WTC11 (cell line): ENCODE results near the gene SMAD6. TPM values are rescaled to one million over a fixed set of nuclear protein-coding genes. Genes with fewer than 3 reads are reported as not detected.

ENCODE experiments used
- ATAC-seq: fragments of 200-7000 bp; cut with Tn5 transposase; 2 replicates; pipeline ENCODE4 v1.10.0; 2021; ENCODE audit warnings: mild to moderate bottlenecking, moderate library complexity
- CTCF ChIA-PET: fragments of 300-600 bp; sonication (Branson Sonifier 250); formaldehyde crosslinking; loops from one replicate; lab custom pipeline; 2021; ENCODE audit warnings: antibody characterized with exemption; lab: Charles Lee
- POLR2A ChIA-PET: fragments of 350-600 bp; sonication (Branson Sonifier 250); formaldehyde crosslinking; loops from one replicate; lab custom pipeline; 2021; ENCODE audit warnings: antibody characterized with exemption; lab: Charles Lee
- DNase-seq: peaks from one replicate; pipeline ENCODE4 v3.0.0; 2021; ENCODE audit warnings: low spot score
- H3K27ac Mint-ChIP-seq: 2 replicates; pipeline ENCODE4 v1.8.0; 2021; ENCODE audit warnings: mixed read lengths
- H3K27me3 Mint-ChIP-seq: 2 replicates; pipeline ENCODE4 v1.8.0; 2021; ENCODE audit warnings: low read depth, mild to moderate bottlenecking, moderate library complexity, mixed read lengths
- H3K36me3 Mint-ChIP-seq: 2 replicates; pipeline ENCODE4 v1.8.0; 2021; ENCODE audit warnings: mixed read lengths
- H3K4me1 Mint-ChIP-seq: 2 replicates; pipeline ENCODE4 v1.8.0; 2022; ENCODE audit warnings: mixed read lengths
- H3K4me3 Mint-ChIP-seq: 2 replicates; pipeline ENCODE4 v1.8.0; 2021; ENCODE audit warnings: mild to moderate bottlenecking, moderate library complexity, mixed read lengths
- H3K9me3 Mint-ChIP-seq: 2 replicates; pipeline ENCODE4 v1.8.0; 2021; ENCODE audit warnings: mixed read lengths
- ATF1 ChIP-seq: sonication (generic); formaldehyde crosslinking; IDR thresholded peaks from 2 replicates; pipeline ENCODE4 v1.8.1; 2023; ENCODE audit warnings: mild to moderate bottlenecking, moderate library complexity, missing genetic modification reagents
- FOXJ3 ChIP-seq: sonication (generic); formaldehyde crosslinking; IDR thresholded peaks from 2 replicates; pipeline ENCODE4 v1.9.0; 2021; ENCODE audit warnings: missing genetic modification reagents, mild to moderate bottlenecking, borderline replicate concordance
- FOXK1 ChIP-seq: sonication (generic); formaldehyde crosslinking; IDR thresholded peaks from 2 replicates; pipeline ENCODE4 v1.8.0; 2022; ENCODE audit warnings: mild to moderate bottlenecking, moderate library complexity, missing genetic modification reagents
- FOXP1 ChIP-seq: sonication (generic); formaldehyde crosslinking; IDR thresholded peaks from 2 replicates; pipeline ENCODE4 v1.8.0; 2022; ENCODE audit warnings: missing genetic modification reagents, mild to moderate bottlenecking, moderate library complexity, borderline replicate concordance
- HMGA2 ChIP-seq: fragments of 250-450 bp; sonication (Bioruptor Pico); IDR thresholded peaks from 2 replicates; pipeline ENCODE4 v1.4.0; 2021; ENCODE audit warnings: mild to moderate bottlenecking, moderate library complexity
- JUN ChIP-seq: sonication (generic); formaldehyde crosslinking; IDR thresholded peaks from 2 replicates; pipeline ENCODE4 v1.8.0; 2023; ENCODE audit warnings: mild to moderate bottlenecking, missing genetic modification reagents
- MAX ChIP-seq: sonication (generic); formaldehyde crosslinking; IDR thresholded peaks from 2 replicates; pipeline ENCODE4 v1.8.0; 2022; ENCODE audit warnings: mild to moderate bottlenecking, missing genetic modification reagents
- NR3C1 ChIP-seq: sonication (generic); formaldehyde crosslinking; conservative IDR thresholded peaks from 2 replicates; pipeline ENCODE4 v1.8.1; 2023; ENCODE audit warnings: low read depth, mild to moderate bottlenecking, missing genetic modification reagents
- SMAD3 ChIP-seq: sonication (generic); formaldehyde crosslinking; IDR thresholded peaks from 2 replicates; pipeline ENCODE4 v1.8.0; 2022; ENCODE audit warnings: missing genetic modification reagents, mild to moderate bottlenecking, borderline replicate concordance
- SMAD4 ChIP-seq: sonication (generic); formaldehyde crosslinking; IDR thresholded peaks from 2 replicates; pipeline ENCODE4 v1.8.0; 2022; ENCODE audit warnings: mild to moderate bottlenecking, missing genetic modification reagents
- TCF7 ChIP-seq: sonication (generic); formaldehyde crosslinking; IDR thresholded peaks from 2 replicates; pipeline ENCODE4 v1.8.0; 2022; ENCODE audit warnings: mild to moderate bottlenecking, low read depth, missing genetic modification reagents, moderate library complexity
- TP53 ChIP-seq: sonication (generic); formaldehyde crosslinking; IDR thresholded peaks from 2 replicates; pipeline ENCODE4 v1.8.1; 2023; ENCODE audit warnings: mild to moderate bottlenecking, missing genetic modification reagents
- USF2 ChIP-seq: sonication (generic); formaldehyde crosslinking; IDR thresholded peaks from 2 replicates; pipeline ENCODE4 v1.8.1; 2023; ENCODE audit warnings: mild to moderate bottlenecking, missing genetic modification reagents, moderate library complexity
- ZNF121 ChIP-seq: sonication (generic); formaldehyde crosslinking; IDR thresholded peaks from 2 replicates; pipeline ENCODE4 v1.8.0; 2023; ENCODE audit warnings: missing genetic modification reagents
- ZNF317 ChIP-seq: sonication (generic); formaldehyde crosslinking; IDR thresholded peaks from 2 replicates; pipeline ENCODE4 v1.8.1; 2023; ENCODE audit warnings: low read depth, mild to moderate bottlenecking, moderate library complexity, missing genetic modification reagents, borderline replicate concordance
- ZNF416 ChIP-seq: fragments of 250-450 bp; sonication (Bioruptor Pico); IDR thresholded peaks from 2 replicates; pipeline ENCODE4 v1.9.0; 2021; ENCODE audit warnings: mild to moderate bottlenecking, inconsistent platforms
- ZNF423 ChIP-seq: fragments of 250-450 bp; sonication (Bioruptor Pico); IDR thresholded peaks from 2 replicates; pipeline ENCODE4 v2.1.2; 2022; ENCODE audit warnings: mild to moderate bottlenecking, moderate library complexity
- ZNF425 ChIP-seq: fragments of 250-450 bp; sonication (Bioruptor Pico); conservative IDR thresholded peaks from 2 replicates; pipeline ENCODE4 v1.9.0; 2021; ENCODE audit warnings: mild to moderate bottlenecking
- total RNA-seq: library from RNA; stranded (reverse); gene quantifications from 3 replicates; pipeline ENCODE4 v1.2.3, GENCODE V29; 2021
- TF ChIP-seq, protein P1 (sequence below): sonication (generic); formaldehyde crosslinking; IDR thresholded peaks from 2 replicates; pipeline ENCODE4 v1.8.0; 2022; ENCODE audit warnings: mild to moderate bottlenecking, missing genetic modification reagents
- TF ChIP-seq, protein P2 (sequence below): fragments of 250-450 bp; sonication (Bioruptor Pico); IDR thresholded peaks from 2 replicates; pipeline ENCODE4 v2.1.2; 2022; ENCODE audit warnings: mild to moderate bottlenecking, moderate library complexity
- TF ChIP-seq, protein P3 (sequence below): sonication (generic); formaldehyde crosslinking; IDR thresholded peaks from 2 replicates; pipeline ENCODE4 v1.8.1; 2023; ENCODE audit warnings: mild to moderate bottlenecking, moderate library complexity, missing genetic modification reagents
- TF ChIP-seq, protein P4 (sequence below): sonication (generic); formaldehyde crosslinking; IDR thresholded peaks from 2 replicates; pipeline ENCODE4 v1.8.1; 2022; ENCODE audit warnings: missing genetic modification reagents, borderline replicate concordance
- TF ChIP-seq, protein P5 (sequence below): sonication (generic); formaldehyde crosslinking; conservative IDR thresholded peaks from 2 replicates; pipeline ENCODE4 v1.8.1; 2022; ENCODE audit warnings: mild to moderate bottlenecking, missing genetic modification reagents

SMAD6 gene
- total RNA-seq, 1 experiment from 2014 or later: 13.9 TPM

DNA sequence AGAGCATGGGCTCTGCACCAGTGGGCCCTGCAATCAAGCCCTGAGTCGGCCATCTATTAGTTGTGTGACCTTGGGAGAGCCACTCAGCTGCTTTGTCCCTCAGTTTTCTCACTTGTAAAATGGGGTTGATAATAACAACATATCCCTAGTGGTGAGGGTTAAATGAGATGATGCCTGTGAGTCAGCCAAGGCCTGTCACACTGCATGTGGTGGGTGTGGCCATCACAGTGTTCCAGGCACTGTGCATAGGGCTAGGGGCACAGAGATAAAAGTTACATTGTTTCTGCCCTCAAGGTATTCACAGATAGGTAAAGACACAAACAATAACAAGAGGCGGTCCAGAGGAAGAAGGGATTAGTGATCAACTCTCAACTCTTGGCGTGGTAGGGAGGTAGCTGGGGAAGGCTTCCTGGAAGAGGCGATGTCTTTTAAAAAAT, 19.5 kb downstream of the SMAD6 start (continued):
- TF ChIP-seq, protein P1, sequence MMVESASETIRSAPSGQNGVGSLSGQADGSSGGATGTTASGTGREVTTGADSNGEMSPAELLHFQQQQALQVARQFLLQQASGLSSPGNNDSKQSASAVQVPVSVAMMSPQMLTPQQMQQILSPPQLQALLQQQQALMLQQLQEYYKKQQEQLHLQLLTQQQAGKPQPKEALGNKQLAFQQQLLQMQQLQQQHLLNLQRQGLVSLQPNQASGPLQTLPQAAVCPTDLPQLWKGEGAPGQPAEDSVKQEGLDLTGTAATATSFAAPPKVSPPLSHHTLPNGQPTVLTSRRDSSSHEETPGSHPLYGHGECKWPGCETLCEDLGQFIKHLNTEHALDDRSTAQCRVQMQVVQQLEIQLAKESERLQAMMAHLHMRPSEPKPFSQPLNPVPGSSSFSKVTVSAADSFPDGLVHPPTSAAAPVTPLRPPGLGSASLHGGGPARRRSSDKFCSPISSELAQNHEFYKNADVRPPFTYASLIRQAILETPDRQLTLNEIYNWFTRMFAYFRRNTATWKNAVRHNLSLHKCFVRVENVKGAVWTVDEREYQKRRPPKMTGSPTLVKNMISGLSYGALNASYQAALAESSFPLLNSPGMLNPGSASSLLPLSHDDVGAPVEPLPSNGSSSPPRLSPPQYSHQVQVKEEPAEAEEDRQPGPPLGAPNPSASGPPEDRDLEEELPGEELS (CRISPR knock-in tag): no peak
- no peak for TF ChIP-seq TCF7
- no peak for TF ChIP-seq SMAD3 (CRISPR knock-in tag)
- no peak for TF ChIP-seq MAX (CRISPR knock-in tag)
- no peak for TF ChIP-seq ZNF416 (CRISPR knock-in tag)
- TF ChIP-seq, protein P2, sequence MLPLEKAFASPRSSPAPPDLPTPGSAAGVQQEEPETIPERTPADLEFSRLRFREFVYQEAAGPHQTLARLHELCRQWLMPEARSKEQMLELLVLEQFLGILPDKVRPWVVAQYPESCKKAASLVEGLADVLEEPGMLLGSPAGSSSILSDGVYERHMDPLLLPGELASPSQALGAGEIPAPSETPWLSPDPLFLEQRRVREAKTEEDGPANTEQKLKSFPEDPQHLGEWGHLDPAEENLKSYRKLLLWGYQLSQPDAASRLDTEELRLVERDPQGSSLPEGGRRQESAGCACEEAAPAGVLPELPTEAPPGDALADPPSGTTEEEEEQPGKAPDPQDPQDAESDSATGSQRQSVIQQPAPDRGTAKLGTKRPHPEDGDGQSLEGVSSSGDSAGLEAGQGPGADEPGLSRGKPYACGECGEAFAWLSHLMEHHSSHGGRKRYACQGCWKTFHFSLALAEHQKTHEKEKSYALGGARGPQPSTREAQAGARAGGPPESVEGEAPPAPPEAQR (CRISPR knock-in tag): no peak
- TF ChIP-seq ZNF121: no peak
- TF ChIP-seq, protein P3, sequence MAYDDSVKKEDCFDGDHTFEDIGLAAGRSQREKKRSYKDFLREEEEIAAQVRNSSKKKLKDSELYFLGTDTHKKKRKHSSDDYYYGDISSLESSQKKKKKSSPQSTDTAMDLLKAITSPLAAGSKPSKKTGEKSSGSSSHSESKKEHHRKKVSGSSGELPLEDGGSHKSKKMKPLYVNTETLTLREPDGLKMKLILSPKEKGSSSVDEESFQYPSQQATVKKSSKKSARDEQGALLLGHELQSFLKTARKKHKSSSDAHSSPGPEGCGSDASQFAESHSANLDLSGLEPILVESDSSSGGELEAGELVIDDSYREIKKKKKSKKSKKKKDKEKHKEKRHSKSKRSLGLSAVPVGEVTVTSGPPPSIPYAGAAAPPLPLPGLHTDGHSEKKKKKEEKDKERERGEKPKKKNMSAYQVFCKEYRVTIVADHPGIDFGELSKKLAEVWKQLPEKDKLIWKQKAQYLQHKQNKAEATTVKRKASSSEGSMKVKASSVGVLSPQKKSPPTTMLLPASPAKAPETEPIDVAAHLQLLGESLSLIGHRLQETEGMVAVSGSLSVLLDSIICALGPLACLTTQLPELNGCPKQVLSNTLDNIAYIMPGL (CRISPR knock-in tag): no peak
- no peak for TF ChIP-seq USF2 (CRISPR knock-in tag)
- TF ChIP-seq ZNF425 (CRISPR knock-in tag): no peak

- Mint-ChIP-seq H3K4me1 (peaks cover 4% of the 10 kb centered on the region; the same call in 1 of the 2 replicates), H3K4me3 (no peak overlapping the region), H3K9me3 (no peaks in the 10 kb centered on the region), H3K27me3 (no peaks in the 10 kb centered on the region), H3K36me3 (peaks cover 5% of the 10 kb centered on the region; the same call in 1 of the 2 replicates), H3K27ac (no peak overlapping the region)
- DNase-seq: no peak
- POLR2A ChIA-PET: no interaction called here
- CTCF ChIA-PET: interaction anchor here (1.4 to 5.7 kb wide), 3 partner anchors 7 to 129 kb away, joined by 3 to 22 read pairs (median 5); no protein-coding TSS in a partner anchor
- ATAC-seq: no peak
- TF ChIP-seq TP53: no peak
- no peak for TF ChIP-seq FOXK1 (CRISPR knock-in tag)
- no peak for TF ChIP-seq NR3C1 (CRISPR knock-in tag)
- TF ChIP-seq, protein P3 (CRISPR knock-in tag): no peak
- no peak for TF ChIP-seq HMGA2 (CRISPR knock-in tag)
- no peak for TF ChIP-seq ZNF317 (CRISPR knock-in tag)
- TF ChIP-seq SMAD4 (CRISPR knock-in tag): no peak
- no peak for TF ChIP-seq ZNF423
- TF ChIP-seq USF2 (CRISPR knock-in tag): no peak
- TF ChIP-seq, protein P4, sequence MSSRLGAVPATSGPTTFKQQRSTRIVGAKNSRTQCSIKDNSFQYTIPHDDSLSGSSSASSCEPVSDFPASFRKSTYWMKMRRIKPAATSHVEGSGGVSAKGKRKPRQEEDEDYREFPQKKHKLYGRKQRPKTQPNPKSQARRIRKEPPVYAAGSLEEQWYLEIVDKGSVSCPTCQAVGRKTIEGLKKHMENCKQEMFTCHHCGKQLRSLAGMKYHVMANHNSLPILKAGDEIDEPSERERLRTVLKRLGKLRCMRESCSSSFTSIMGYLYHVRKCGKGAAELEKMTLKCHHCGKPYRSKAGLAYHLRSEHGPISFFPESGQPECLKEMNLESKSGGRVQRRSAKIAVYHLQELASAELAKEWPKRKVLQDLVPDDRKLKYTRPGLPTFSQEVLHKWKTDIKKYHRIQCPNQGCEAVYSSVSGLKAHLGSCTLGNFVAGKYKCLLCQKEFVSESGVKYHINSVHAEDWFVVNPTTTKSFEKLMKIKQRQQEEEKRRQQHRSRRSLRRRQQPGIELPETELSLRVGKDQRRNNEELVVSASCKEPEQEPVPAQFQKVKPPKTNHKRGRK (CRISPR knock-in tag): no peak
- TF ChIP-seq, protein P5, sequence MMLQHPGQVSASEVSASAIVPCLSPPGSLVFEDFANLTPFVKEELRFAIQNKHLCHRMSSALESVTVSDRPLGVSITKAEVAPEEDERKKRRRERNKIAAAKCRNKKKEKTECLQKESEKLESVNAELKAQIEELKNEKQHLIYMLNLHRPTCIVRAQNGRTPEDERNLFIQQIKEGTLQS (CRISPR knock-in tag): no peak
- TF ChIP-seq JUN (CRISPR knock-in tag): no peak
- TF ChIP-seq ATF1: no peak
- TF ChIP-seq FOXP1: no peak
- no peak for TF ChIP-seq FOXJ3 (CRISPR knock-in tag)
Observed at GRCh38 chr15:66721954-66722353, 19.9 kb downstream of the SMAD6 start.
